ENCODE measurements around the gene TAGLN. TPM values are rescaled to one million over a fixed set of nuclear protein-coding genes. Genes with fewer than 3 reads are reported as not detected.

Gene TAGLN
- polyA plus RNA-seq, 1 of the 3 experiments (the other 2 are of a cell fraction): 519 TPM

- no peak for TF ChIP-seq REST (IDR thresholded peaks at IDR 0.05; ENCODE audit: low read depth, low read length)
These were observed 15.3 kb upstream of the TAGLN start (continued) for GRCh38 chr11:117183724-117184349.

DNA sequence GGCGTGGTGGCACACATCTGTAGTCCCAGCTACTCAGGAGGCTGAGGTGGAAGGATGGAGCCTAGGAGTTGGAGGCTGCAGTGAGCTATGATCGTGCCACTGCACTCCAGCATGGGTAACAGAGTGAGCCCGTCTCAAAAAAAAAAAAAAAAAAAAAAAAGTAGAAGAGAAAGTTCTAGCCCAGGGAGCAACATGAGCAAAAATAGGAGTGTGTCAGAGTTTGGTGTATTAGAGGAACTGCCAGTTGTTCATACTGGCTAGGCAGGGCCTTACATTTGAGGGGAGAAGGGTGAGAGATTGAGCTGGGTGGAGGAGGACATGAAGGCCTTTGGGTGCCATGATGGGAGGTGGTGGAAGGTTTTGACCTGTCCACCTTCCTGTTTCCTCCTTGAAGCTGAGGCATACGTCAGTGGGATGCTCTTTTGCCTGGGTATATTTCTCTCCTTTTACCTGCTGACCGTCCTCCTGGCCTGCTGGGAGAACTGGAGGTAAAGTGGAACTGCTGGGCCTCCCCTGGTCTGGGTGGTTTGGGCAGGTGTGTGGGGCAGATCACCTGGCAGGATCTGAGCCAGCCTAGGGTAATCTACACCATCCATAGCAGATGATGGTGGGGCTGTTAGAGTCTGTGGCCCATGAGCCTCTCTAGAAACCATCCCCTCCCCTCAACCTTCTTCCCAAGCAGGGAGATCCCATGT, 13.3 kb upstream of the TAGLN start:
- Histone ChIP-seq H4K20me1 (ENCODE audit: insufficient read depth) (no peaks in the 10 kb centered on the region), H3K9me2 (no peaks in the 10 kb centered on the region), H3K27me3 (ENCODE audit: insufficient read depth) (no peaks in the 10 kb centered on the region), H3K4me1 (ENCODE audit: control insufficient read depth in 1 of 2, insufficient read depth in 2 of 2, low read depth in 1 of 2, low read length in 1 of 2) (peaks cover 0 to 3% of the 10 kb centered on the region in 2 experiments; a peak in 1 of 4 replicates), H2AFZ (ENCODE audit: low read depth) (no peak overlapping the region), H3K4me3 (ENCODE audit: low read depth in 2 of 2, low read length in 1 of 2) (no peak overlapping the region), H3F3A (replicated peaks; ENCODE audit: insufficient read depth) (no peaks in the 10 kb centered on the region), H3K9ac (no peak overlapping the region), H3K79me2 (ENCODE audit: insufficient read depth) (no peaks in the 10 kb centered on the region), H3K4me2 (no peak overlapping the region), H3K9me3 (no peaks in the 10 kb centered on the region), H3K36me3 (replicated peaks in 1 of 2; ENCODE audit: control insufficient read depth in 1 of 2, insufficient read depth in 2 of 2, low read length in 1 of 2) (peaks cover 8 to 23% of the 10 kb centered on the region in 2 experiments), H3K27ac (ENCODE audit: low read depth in 2 of 2, low read length in 1 of 2) (no peak overlapping the region)
- ChIA-PET CTCF (interaction anchor here (1.4 kb wide), 1 partner anchor 13 kb away, joined by 3 read pairs; no protein-coding TSS in a partner anchor), POLR2A (no interaction called here)
- WGBS (ENCODE audit: low lambda C conversion rate): 92% methylated on average over 5 of the region's 5 CpGs
- no peak for DNase-seq
- TF ChIP-seq MEF2A (IDR thresholded peaks at IDR 0.05; ENCODE audit: borderline replicate concordance, low read depth): no peak
- no peak for TF ChIP-seq JUND (IDR thresholded peaks at IDR 0.05)
- no peak for TF ChIP-seq NFIC (IDR thresholded peaks at IDR 0.05; ENCODE audit: borderline replicate concordance)
- no peak for TF ChIP-seq TAF1 (IDR thresholded peaks at IDR 0.05; ENCODE audit: borderline replicate concordance, low read depth, low read length)

DNA sequence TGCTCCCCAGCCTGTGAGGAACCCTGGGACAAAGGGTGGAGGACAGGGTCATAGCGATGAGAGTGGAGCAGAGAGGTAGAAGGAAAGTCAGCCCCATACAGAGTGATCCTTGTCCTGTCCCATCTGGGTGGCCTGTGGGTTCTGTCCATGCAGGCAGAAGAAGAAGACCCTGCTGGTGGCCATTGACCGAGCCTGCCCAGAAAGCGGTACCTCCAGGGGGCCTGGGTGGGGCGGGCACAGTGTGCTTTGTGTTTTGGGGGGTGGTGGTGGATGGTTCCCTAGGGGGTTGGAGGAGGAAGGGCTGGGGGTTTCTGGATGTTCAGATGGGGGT, 12.8 kb upstream of the TAGLN start:
- Histone ChIP-seq H3K9ac (no peak overlapping the region), H3K27ac (ENCODE audit: low read depth in 2 of 2, low read length in 1 of 2) (no peak overlapping the region), H3K9me2 (no peaks in the 10 kb centered on the region), H3K4me1 (ENCODE audit: control insufficient read depth in 1 of 2, insufficient read depth in 2 of 2, low read depth in 1 of 2, low read length in 1 of 2) (no peaks in the 10 kb centered on the region; a peak in 1 of 4 replicates), H3K4me2 (no peak overlapping the region), H4K20me1 (ENCODE audit: insufficient read depth) (no peaks in the 10 kb centered on the region), H3K27me3 (ENCODE audit: insufficient read depth) (no peaks in the 10 kb centered on the region), H2AFZ (ENCODE audit: low read depth) (no peak overlapping the region), H3F3A (replicated peaks; ENCODE audit: insufficient read depth) (no peaks in the 10 kb centered on the region), H3K4me3 (ENCODE audit: low read depth in 2 of 2, low read length in 1 of 2) (no peak overlapping the region), H3K9me3 (no peaks in the 10 kb centered on the region), H3K36me3 (replicated peaks in 1 of 2; ENCODE audit: control insufficient read depth in 1 of 2, insufficient read depth in 2 of 2, low read length in 1 of 2) (peaks cover 8 to 23% of the 10 kb centered on the region in 2 experiments), H3K79me2 (ENCODE audit: insufficient read depth) (no peaks in the 10 kb centered on the region)
- CTCF ChIA-PET: interaction anchor here (1.4 kb wide), 1 partner anchor 12 kb away, joined by 3 read pairs; no protein-coding TSS in a partner anchor
- POLR2A ChIA-PET: no interaction called here
- WGBS (ENCODE audit: low lambda C conversion rate): 90% methylated on average over 3 of the region's 4 CpGs
- TF ChIP-seq RCOR1 (IDR thresholded peaks at IDR 0.05; ENCODE audit: low read length) (no peak), MEF2A (IDR thresholded peaks at IDR 0.05; ENCODE audit: borderline replicate concordance, low read depth) (no peak), CHD2 (IDR thresholded peaks at IDR 0.05; ENCODE audit: low read length, partially characterized antibody) (no peak), TEAD4 (IDR thresholded peaks at IDR 0.05; ENCODE audit: borderline replicate concordance, insufficient read depth) (no peak), SIN3A (IDR thresholded peaks at IDR 0.05; ENCODE audit: borderline replicate concordance, low read depth, low read length) (no peak)
- no peak for DNase-seq
